GM11168 (cell line): ENCODE data around the gene TERT.
"Not testable (repeated sequence)": the region's sequence is repeated elsewhere in the genome, so short reads cannot be mapped to it uniquely, and the experiment has no call there.

Experiments
- in situ Hi-C: fragments of 300-500 bp; cut with MboI; formaldehyde crosslinking; loops from one replicate; pipeline ENCODE4 v1.12.0; 2022; ENCODE audit warnings: low sequenced_read_pairs; ENCODE audit not compliant: unreplicated experiment

TERT gene

GRCh38 chr5:1331861-1332405 lies 37.1 kb upstream of the TERT start:
- in situ Hi-C loops = no loop called here

- in situ Hi-C loops = no loop called here
Measured at GRCh38 chr5:1330847-1331831, 36.3 kb upstream of the TERT start.

GRCh38 chr5:1330146-1330846 lies 35.4 kb upstream of the TERT start:
- in situ Hi-C loops = no loop called here

- in situ Hi-C loops = no loop called here
Measured at GRCh38 chr5:1329111-1329579, 34.3 kb upstream of the TERT start.

- in situ Hi-C loops = not testable (repeated sequence)
Measured at GRCh38 chr5:1328237-1329110, 33.6 kb upstream of the TERT start.

- in situ Hi-C loops = not testable (repeated sequence)
Measured at GRCh38 chr5:1326901-1327756, 32.3 kb upstream of the TERT start.

GRCh38 chr5:1326532-1326875 lies 31.6 kb upstream of the TERT start:
- in situ Hi-C loops = not testable (repeated sequence)

- in situ Hi-C loops = no loop called here
Measured at GRCh38 chr5:1325870-1326531, 31.1 kb upstream of the TERT start.

GRCh38 chr5:1325191-1325741 lies 30.4 kb upstream of the TERT start:
- in situ Hi-C loops = no loop called here

GRCh38 chr5:1324719-1325190 lies 29.9 kb upstream of the TERT start:
- in situ Hi-C loops = no loop called here

- in situ Hi-C loops = no loop called here
Measured at GRCh38 chr5:1324301-1324700, 29.4 kb upstream of the TERT start.

GRCh38 chr5:1323803-1324173 lies 28.9 kb upstream of the TERT start:
- in situ Hi-C loops = no loop called here

GRCh38 chr5:1322955-1323802 lies 28.3 kb upstream of the TERT start:
- in situ Hi-C loops = no loop called here

GRCh38 chr5:1322036-1322900 lies 27.4 kb upstream of the TERT start:
- in situ Hi-C loops = no loop called here

- in situ Hi-C loops = no loop called here
Measured at GRCh38 chr5:1321576-1321975, 26.7 kb upstream of the TERT start.
